Activated CD4-positive, alpha-beta T cell treated with anti-CD3 and anti-CD28 coated beads, Interleukin-2, amount 10 ng/mL, durations not matched to agents 7 days and 5 days (primary cell): ENCODE data around the gene SMIM38. TPM values are rescaled to one million over a fixed set of nuclear protein-coding genes. Genes with fewer than 3 reads are reported as not detected.

Experiments used
- CTCF ChIA-PET: fragments of 350-600 bp; sonication (Branson Sonifier 250); formaldehyde crosslinking; loops from one replicate; lab custom pipeline; 2021; ENCODE audit warnings: antibody characterized with exemption; lab: Charles Lee
- POLR2A ChIA-PET: fragments of 350-600 bp; sonication (Branson Sonifier 250); formaldehyde crosslinking; loops from one replicate; lab custom pipeline; 2021; ENCODE audit warnings: antibody characterized with exemption; lab: Charles Lee
- DNase-seq: peaks from one replicate; pipeline ENCODE4 v3.0.0-alpha.2; 2020
- H3K27ac Mint-ChIP-seq: one replicate; pipeline ENCODE4 v1.8.0; 2021; ENCODE audit warnings: mild to moderate bottlenecking, moderate library complexity, mixed read lengths
- H3K27me3 Mint-ChIP-seq: one replicate; pipeline ENCODE4 v1.8.0; 2021; ENCODE audit warnings: mixed read lengths
- H3K36me3 Mint-ChIP-seq: one replicate; pipeline ENCODE4 v1.8.0; 2021; ENCODE audit warnings: low read depth, mixed read lengths
- H3K4me1 Mint-ChIP-seq: one replicate; pipeline ENCODE4 v1.8.0; 2021; ENCODE audit warnings: mixed read lengths
- H3K4me3 Mint-ChIP-seq: one replicate; pipeline ENCODE4 v1.8.0; 2021; ENCODE audit warnings: mild to moderate bottlenecking, moderate library complexity, mixed read lengths
- H3K9me3 Mint-ChIP-seq: one replicate; pipeline ENCODE4 v1.8.0; 2021; ENCODE audit warnings: mixed read lengths
- total RNA-seq, 2 experiments: library from RNA; stranded (reverse); gene quantifications; one replicate each; pipeline ENCODE4 v1.2.3, GENCODE V29; 2021

Gene SMIM38
- total RNA-seq, 2 experiments from 2014 or later: 0.12 TPM; not detected in 1

- no peaks in the 10 kb centered on the region for H3K4me1 Mint-ChIP-seq
- no peak overlapping the region for H3K4me3 Mint-ChIP-seq
- POLR2A ChIA-PET: no interaction called here
- no peak for DNase-seq
- H3K36me3 Mint-ChIP-seq: no peaks in the 10 kb centered on the region
- H3K27me3 Mint-ChIP-seq: peaks cover 4% of the 10 kb centered on the region
- CTCF ChIA-PET: no interaction called here
- H3K27ac Mint-ChIP-seq: no peak overlapping the region
- H3K9me3 Mint-ChIP-seq: peaks cover 2% of the 10 kb centered on the region
Observed at GRCh38 chr11:69160296-69161116, 4.8 kb downstream of the SMIM38 start.

- peaks cover 2% of the 10 kb centered on the region for H3K9me3 Mint-ChIP-seq
- no peaks in the 10 kb centered on the region for H3K4me1 Mint-ChIP-seq
- H3K27ac Mint-ChIP-seq: no peak overlapping the region
- ChIA-PET CTCF (no interaction called here), POLR2A (no interaction called here)
- H3K36me3 Mint-ChIP-seq: no peaks in the 10 kb centered on the region
- H3K27me3 Mint-ChIP-seq: peaks cover 4% of the 10 kb centered on the region
- DNase-seq: no peak
- H3K4me3 Mint-ChIP-seq: no peak overlapping the region
Observed at GRCh38 chr11:69161117-69161407, 5.3 kb downstream of the SMIM38 start.

DNA sequence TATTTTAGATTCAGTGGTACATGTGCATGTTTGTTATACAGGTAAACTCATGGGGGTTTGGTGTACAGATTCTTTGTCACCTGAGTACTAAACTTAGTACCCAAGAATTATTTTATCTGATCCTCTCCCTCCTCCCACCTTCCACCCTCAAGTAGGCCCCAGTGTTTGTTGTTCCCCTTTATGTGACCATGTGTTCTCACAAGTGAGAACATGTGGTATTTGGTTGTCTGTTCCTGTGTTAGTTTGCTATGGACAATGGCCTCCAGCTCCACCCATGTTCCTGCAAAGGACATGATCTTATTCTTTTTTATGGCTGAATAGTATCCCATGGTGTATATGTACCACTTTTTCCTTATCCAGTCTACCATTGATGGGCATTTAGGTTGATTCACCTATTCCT is 6.8 kb downstream of the SMIM38 start:
- Mint-ChIP-seq H3K9me3 (peaks cover 2% of the 10 kb centered on the region), H3K4me3 (no peak overlapping the region), H3K36me3 (no peaks in the 10 kb centered on the region), H3K27me3 (no peaks in the 10 kb centered on the region), H3K27ac (no peak overlapping the region), H3K4me1 (peaks cover 7% of the 10 kb centered on the region)
- DNase-seq: no peak
- CTCF ChIA-PET: no interaction called here
- POLR2A ChIA-PET: no interaction called here

DNA sequence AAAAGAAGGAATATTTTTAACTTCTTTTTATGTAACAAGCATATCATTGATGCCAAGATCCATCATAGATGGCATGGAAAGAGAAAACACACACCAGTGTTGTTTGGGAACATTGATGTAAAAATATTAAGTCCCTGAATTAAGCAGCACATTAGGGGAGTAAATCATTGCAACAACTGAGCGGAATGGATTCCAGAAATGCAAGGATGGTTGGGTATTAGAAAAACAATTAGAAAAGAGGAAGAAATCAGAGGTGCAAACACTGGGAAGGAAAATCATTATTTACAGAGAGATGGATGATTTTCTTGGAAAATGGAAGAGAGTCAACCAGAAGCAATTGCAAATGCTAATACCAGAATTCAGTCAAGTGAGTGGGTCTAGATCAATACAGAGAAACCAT is 8.1 kb downstream of the SMIM38 start:
- H3K4me3 Mint-ChIP-seq: no peak overlapping the region
- no peaks in the 10 kb centered on the region for H3K36me3 Mint-ChIP-seq
- peaks cover 7% of the 10 kb centered on the region for H3K4me1 Mint-ChIP-seq
- DNase-seq: no peak
- ChIA-PET CTCF (no interaction called here), POLR2A (no interaction called here)
- peaks cover 2% of the 10 kb centered on the region for H3K9me3 Mint-ChIP-seq
- no peaks in the 10 kb centered on the region for H3K27me3 Mint-ChIP-seq
- H3K27ac Mint-ChIP-seq: no peak overlapping the region

DNA sequence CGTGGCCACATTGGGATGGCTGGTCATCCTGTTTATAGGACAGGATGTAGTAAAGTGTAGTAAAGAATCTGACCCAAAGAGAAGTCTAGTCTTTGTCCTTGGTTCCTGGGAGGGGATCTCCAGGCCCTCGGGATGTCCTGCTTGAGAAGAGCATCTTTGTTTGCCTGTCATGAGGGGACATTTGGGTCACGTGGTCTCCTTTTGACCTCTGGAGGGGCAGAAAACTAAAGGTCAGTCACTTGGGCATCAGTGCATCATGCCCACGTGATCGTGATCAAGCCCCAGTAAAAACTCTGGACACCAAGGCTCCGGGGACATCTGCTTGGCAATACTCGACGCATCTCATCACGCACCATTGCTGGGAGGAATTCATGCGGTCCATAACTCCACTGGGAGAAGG is 9.1 kb downstream of the SMIM38 start:
- CTCF ChIA-PET: no interaction called here
- no peaks in the 10 kb centered on the region for H3K27me3 Mint-ChIP-seq
- H3K27ac Mint-ChIP-seq: no peak overlapping the region
- H3K36me3 Mint-ChIP-seq: no peaks in the 10 kb centered on the region
- no peak overlapping the region for H3K4me3 Mint-ChIP-seq
- DNase-seq: no peak
- POLR2A ChIA-PET: no interaction called here
- peaks cover 7% of the 10 kb centered on the region for H3K4me1 Mint-ChIP-seq
- peaks cover 2% of the 10 kb centered on the region for H3K9me3 Mint-ChIP-seq

GRCh38 chr11:69165775-69166174 is 10.0 kb downstream of the SMIM38 start:
- ChIA-PET CTCF (no interaction called here), POLR2A (no interaction called here)
- Mint-ChIP-seq H3K9me3 (peaks cover 2% of the 10 kb centered on the region), H3K27me3 (no peaks in the 10 kb centered on the region), H3K36me3 (no peaks in the 10 kb centered on the region), H3K27ac (no peak overlapping the region), H3K4me3 (no peak overlapping the region), H3K4me1 (peaks cover 7% of the 10 kb centered on the region)
- DNase-seq: no peak

DNA sequence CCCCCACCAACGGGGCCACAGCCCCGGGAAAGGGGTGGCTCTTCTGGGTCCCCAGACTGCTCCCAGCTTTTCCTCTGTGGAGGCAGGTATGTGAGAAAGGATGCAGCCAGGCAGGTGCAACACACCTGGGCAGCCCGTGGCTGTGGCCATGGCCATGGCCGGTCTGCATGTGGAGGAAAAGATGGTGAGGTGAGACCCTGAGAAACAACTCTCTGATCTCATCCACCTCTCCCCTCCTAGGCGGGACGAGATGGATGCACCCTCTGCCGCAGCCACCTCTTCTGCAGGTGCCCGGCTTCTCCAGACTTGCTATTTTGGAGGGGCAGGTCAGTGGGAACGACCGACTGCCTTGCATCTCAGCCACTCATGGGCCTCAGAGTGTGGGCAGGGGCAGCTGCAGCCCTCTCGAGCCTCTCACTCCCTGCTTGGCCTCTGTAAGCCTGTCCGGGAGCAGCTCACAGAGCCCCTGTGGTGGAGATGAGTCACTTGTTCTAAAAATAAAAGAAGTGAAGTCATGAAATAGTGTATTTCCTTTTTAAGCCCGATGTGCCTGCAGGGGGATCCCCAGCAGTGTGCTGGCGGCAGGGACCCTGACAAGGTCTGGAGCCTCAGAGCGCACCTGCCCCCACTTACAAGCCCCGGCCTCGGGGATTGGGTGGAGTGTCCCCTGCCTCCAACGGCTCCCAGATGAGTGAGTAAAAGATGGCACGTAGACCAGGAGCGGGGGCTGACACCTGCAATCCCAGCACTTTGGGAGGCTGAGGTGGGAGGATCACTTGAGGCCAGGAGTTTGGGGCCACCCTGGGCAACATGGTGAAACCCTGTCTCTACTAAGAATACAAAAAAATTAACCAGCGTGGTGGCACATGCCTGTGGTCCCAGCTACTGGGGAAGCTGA is 10.7 kb downstream of the SMIM38 start:
- no peaks in the 10 kb centered on the region for H3K36me3 Mint-ChIP-seq
- H3K4me3 Mint-ChIP-seq: no peak overlapping the region
- H3K27ac Mint-ChIP-seq: peak overlapping the region; percentile 42

GRCh38 chr11:69167130-69167915 is 11.6 kb downstream of the SMIM38 start:
- Mint-ChIP-seq H3K27me3 (no peaks in the 10 kb centered on the region), H3K4me3 (no peak overlapping the region), H3K36me3 (no peaks in the 10 kb centered on the region), H3K4me1 (peaks cover 7% of the 10 kb centered on the region), H3K27ac (no peak overlapping the region), H3K9me3 (peaks cover 2% of the 10 kb centered on the region)
- ChIA-PET POLR2A (no interaction called here), CTCF (no interaction called here)
- DNase-seq: no peak

More for the DNA sequence above, 10.7 kb downstream of the SMIM38 start:
- peaks cover 2% of the 10 kb centered on the region for H3K9me3 Mint-ChIP-seq
- POLR2A ChIA-PET: no interaction called here
- peaks cover 7% of the 10 kb centered on the region for H3K4me1 Mint-ChIP-seq
- CTCF ChIA-PET: no interaction called here
- DNase-seq: peak; percentile 23
- no peaks in the 10 kb centered on the region for H3K27me3 Mint-ChIP-seq

- DNase-seq: no peak
- Mint-ChIP-seq H3K36me3 (no peaks in the 10 kb centered on the region), H3K4me1 (peaks cover 7% of the 10 kb centered on the region), H3K9me3 (no peaks in the 10 kb centered on the region), H3K4me3 (no peak overlapping the region), H3K27ac (peak overlapping the region; percentile 20), H3K27me3 (no peaks in the 10 kb centered on the region)
- ChIA-PET CTCF (no interaction called here), POLR2A (no interaction called here)
Observed at GRCh38 chr11:69167916-69168691, 12.4 kb downstream of the SMIM38 start.

GRCh38 chr11:69169479-69169878 is 13.7 kb downstream of the SMIM38 start:
- Mint-ChIP-seq H3K27ac (no peak overlapping the region), H3K27me3 (no peaks in the 10 kb centered on the region), H3K4me3 (no peak overlapping the region), H3K4me1 (peaks cover 7% of the 10 kb centered on the region), H3K9me3 (peaks cover 4% of the 10 kb centered on the region), H3K36me3 (no peaks in the 10 kb centered on the region)
- DNase-seq: no peak
- ChIA-PET CTCF (no interaction called here), POLR2A (no interaction called here)

DNA sequence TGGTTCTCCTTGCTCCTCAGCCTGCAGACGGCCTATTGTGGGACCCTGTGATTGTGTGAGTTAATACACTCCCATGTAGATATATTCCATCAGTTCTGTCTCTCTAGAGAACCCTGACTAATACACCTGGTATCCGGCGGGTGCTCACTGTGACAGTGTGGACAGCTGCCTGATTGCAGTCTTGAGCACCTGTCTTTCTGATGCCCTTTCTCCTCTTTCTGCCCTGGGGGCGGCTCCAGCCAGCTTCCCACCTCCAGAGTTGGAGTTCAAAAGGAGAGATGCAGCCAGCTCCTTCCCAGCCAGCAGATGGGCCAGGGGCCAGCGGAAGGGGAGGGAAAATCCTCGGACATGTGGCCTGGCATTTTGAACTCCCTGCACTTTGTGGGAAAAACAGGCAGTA is 15.0 kb downstream of the SMIM38 start:
- Mint-ChIP-seq H3K27ac (no peak overlapping the region), H3K36me3 (no peaks in the 10 kb centered on the region), H3K9me3 (peaks cover 5% of the 10 kb centered on the region), H3K4me1 (peaks cover 7% of the 10 kb centered on the region), H3K4me3 (no peak overlapping the region), H3K27me3 (no peaks in the 10 kb centered on the region)
- no peak for DNase-seq
- ChIA-PET CTCF (interaction anchor here (1.2 kb wide), 1 partner anchor 13 kb away, joined by 3 read pairs; no protein-coding TSS in a partner anchor), POLR2A (no interaction called here)

- no peak overlapping the region for H3K27ac Mint-ChIP-seq
- peaks cover 5% of the 10 kb centered on the region for H3K9me3 Mint-ChIP-seq
- ChIA-PET CTCF (no interaction called here), POLR2A (no interaction called here)
- no peak overlapping the region for H3K4me3 Mint-ChIP-seq
- DNase-seq: no peak
- no peaks in the 10 kb centered on the region for H3K27me3 Mint-ChIP-seq
- H3K36me3 Mint-ChIP-seq: no peaks in the 10 kb centered on the region
- H3K4me1 Mint-ChIP-seq: peaks cover under 1% of the 10 kb centered on the region
Observed at GRCh38 chr11:69171476-69172240, 15.9 kb downstream of the SMIM38 start.
